Thymus (tissue), 11 donors: ENCODE measurements around the gene CROCC. TPM values are rescaled to one million over a fixed set of nuclear protein-coding genes. Genes with fewer than 3 reads are reported as not detected.
"Not testable (repeated sequence)": the region's sequence is repeated elsewhere in the genome, so short reads cannot be mapped to it uniquely, and the experiment has no call there.

Experiments
- DNase-seq, 9 donors: peaks; one replicate each; pipeline ENCODE4 v3.0.0-alpha.2; 2013; ENCODE audit warnings: low spot score in 9 of 9, low read depth in 6 of 9, missing footprints in 1 of 9
- H3K27ac ChIP-seq, 2 donors: one replicate each; pipeline ENCODE4 v1.5.1; 2013; ENCODE audit warnings: control low read depth in 1 of 2, low read depth in 1 of 2, low read length in 1 of 2, mild to moderate bottlenecking in 1 of 2, moderate library complexity in 1 of 2
- H3K27me3 ChIP-seq, 2 donors: one replicate each; pipeline ENCODE4 v1.5.1; 2013; ENCODE audit warnings: low read length in 1 of 2; ENCODE audit not compliant: control insufficient read depth in 2 of 2, insufficient read depth in 1 of 2
- H3K36me3 ChIP-seq, 2 donors: one replicate each; pipeline ENCODE4 v1.5.1; 2013; ENCODE audit warnings: low read length in 1 of 2, mild to moderate bottlenecking in 1 of 2, moderate library complexity in 1 of 2; ENCODE audit not compliant: control insufficient read depth in 2 of 2, insufficient read depth in 2 of 2
- H3K4me1 ChIP-seq, 2 donors: one replicate each; pipeline ENCODE4 v1.5.1; 2013; ENCODE audit warnings: low read length in 2 of 2; ENCODE audit not compliant: control insufficient read depth in 2 of 2, insufficient read depth in 2 of 2
- H3K4me3 ChIP-seq, 2 donors: one replicate each; pipeline ENCODE4 v1.5.1; 2013; ENCODE audit warnings: low read length in 2 of 2, control low read depth in 1 of 2, mild to moderate bottlenecking in 1 of 2
- H3K9me3 ChIP-seq, 2 donors: one replicate each; pipeline ENCODE4 v1.5.1; 2013; ENCODE audit warnings: low read length in 1 of 2, mild to moderate bottlenecking in 1 of 2; ENCODE audit not compliant: control insufficient read depth in 2 of 2, insufficient read depth in 1 of 2
- WGBS: extraction: QIAGEN DNeasy Blood & Tissue Kit; methylation state at CpG from one replicate; pipeline ENCODE4 v1.1.7; 2013; 5-methylcytosine and 5-hydroxymethylcytosine counted together
- polyA plus RNA-seq: library from polyadenylated mRNA; stranded (reverse); fragments of 200-250 nt; gene quantifications from one replicate; pipeline ENCODE4 v1.2.3, GENCODE V29; 2013
- total RNA-seq: library from RNA; stranded (reverse); fragments of 120-200 nt; gene quantifications from one replicate; pipeline ENCODE4 v1.2.4, GENCODE V29; 2013
- donor health status: healthy.

The CROCC gene
- total and polyA plus RNA-seq, 2 donors: 9.4 to 97.1 TPM

DNA sequence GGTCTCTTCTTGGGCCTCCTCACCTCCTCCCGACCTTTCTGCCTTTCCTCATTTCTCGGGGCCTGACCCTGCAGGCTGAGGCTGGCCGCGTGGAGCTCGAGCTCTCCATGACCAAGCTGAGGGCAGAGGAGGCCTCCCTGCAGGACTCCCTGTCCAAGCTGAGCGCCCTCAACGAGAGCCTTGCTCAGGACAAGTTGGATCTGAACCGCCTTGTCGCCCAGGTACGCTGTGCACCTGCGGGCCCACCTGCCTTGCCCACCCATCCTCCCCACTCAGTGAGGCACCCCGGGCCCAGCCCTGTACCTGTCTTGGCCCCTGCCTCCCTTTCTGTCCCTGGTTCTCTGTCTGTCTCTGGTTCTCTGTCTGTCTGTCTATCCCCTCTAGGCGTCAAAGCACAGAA lies 24.5 kb downstream of the CROCC start:
- H3K27ac ChIP-seq, H3K4me3 ChIP-seq, DNase-seq, H3K4me1 ChIP-seq, H3K9me3 ChIP-seq, H3K27me3 ChIP-seq: not testable (repeated sequence)
- H3K36me3 ChIP-seq: peaks cover 22 to 43% of the 10 kb centered on the region in 2 donors
- WGBS: 94% methylated on average over 13 of the region's 13 CpGs

- no peak overlapping the region for H3K27ac ChIP-seq
- H3K4me1 ChIP-seq: no peaks in the 10 kb centered on the region
- H3K27me3 ChIP-seq: no peaks in the 10 kb centered on the region
- 97% methylated on average over 19 of the region's 19 CpGs for WGBS
- no peak for DNase-seq
- peaks cover 0 to 2% of the 10 kb centered on the region in 2 donors for H3K9me3 ChIP-seq
- no peak overlapping the region for H3K4me3 ChIP-seq
- H3K36me3 ChIP-seq: peaks cover 22 to 42% of the 10 kb centered on the region in 2 donors
Observed at GRCh38 chr1:16946646-16947045, 24.9 kb downstream of the CROCC start.

- H3K27me3 ChIP-seq, H3K4me1 ChIP-seq, H3K9me3 ChIP-seq, DNase-seq, H3K4me3 ChIP-seq, H3K27ac ChIP-seq: not testable (repeated sequence)
- WGBS: 95% methylated on average over 26 of the region's 26 CpGs
- peaks cover 19 to 38% of the 10 kb centered on the region in 2 donors for H3K36me3 ChIP-seq
Observed at GRCh38 chr1:16948282-16948891, 26.7 kb downstream of the CROCC start.

GRCh38 chr1:16949026-16949425 lies 27.3 kb downstream of the CROCC start:
- not testable (repeated sequence) for H3K9me3 ChIP-seq, H3K4me1 ChIP-seq, H3K27ac ChIP-seq, H3K27me3 ChIP-seq, DNase-seq, H3K4me3 ChIP-seq
- 96% methylated on average over 7 of the region's 7 CpGs for WGBS
- peaks cover 19 to 32% of the 10 kb centered on the region in 2 donors for H3K36me3 ChIP-seq

GRCh38 chr1:16952376-16952775 lies 30.6 kb downstream of the CROCC start:
- peaks cover 8 to 42% of the 10 kb centered on the region in 2 donors for H3K36me3 ChIP-seq
- not testable (repeated sequence) for H3K27ac ChIP-seq, H3K4me1 ChIP-seq, H3K27me3 ChIP-seq, DNase-seq, H3K4me3 ChIP-seq, H3K9me3 ChIP-seq
- 97% methylated on average over 4 of the region's 4 CpGs for WGBS

DNA sequence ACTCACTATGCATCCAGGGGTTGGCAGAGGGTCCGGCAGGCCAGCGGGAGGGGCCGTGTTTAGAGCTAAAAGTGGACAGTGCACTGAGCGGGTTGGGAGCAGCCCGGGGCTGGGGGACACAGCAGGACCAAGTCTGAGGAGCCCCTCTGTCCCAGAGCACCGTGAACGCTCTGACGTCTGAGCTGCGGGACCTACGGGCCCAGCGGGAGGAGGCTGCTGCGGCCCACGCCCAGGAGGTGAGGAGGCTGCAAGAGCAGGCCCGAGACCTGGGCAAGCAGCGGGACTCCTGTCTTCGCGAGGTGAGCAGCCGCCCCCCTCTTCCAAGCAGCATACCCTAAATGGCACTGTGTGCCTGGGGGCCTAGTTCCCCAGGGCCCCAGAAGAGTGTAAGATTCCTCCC lies 32.8 kb downstream of the CROCC start:
- no peak for DNase-seq
- peaks cover 0 to 41% of the 10 kb centered on the region in 2 donors for H3K36me3 ChIP-seq
- no peaks in the 10 kb centered on the region for H3K4me1 ChIP-seq
- H3K27me3 ChIP-seq: no peaks in the 10 kb centered on the region
- no peak overlapping the region for H3K4me3 ChIP-seq
- no peak overlapping the region for H3K27ac ChIP-seq
- no peaks in the 10 kb centered on the region for H3K9me3 ChIP-seq
- 96% methylated on average over 18 of the region's 18 CpGs for WGBS

GRCh38 chr1:16955186-16955585 lies 33.5 kb downstream of the CROCC start:
- WGBS: 96% methylated on average over 25 of the region's 25 CpGs
- DNase-seq: no peak
- Histone ChIP-seq H3K4me3 (no peak overlapping the region), H3K27ac (no peak overlapping the region), H3K36me3 (peaks cover 0 to 42% of the 10 kb centered on the region in 2 donors), H3K4me1 (no peaks in the 10 kb centered on the region), H3K9me3 (no peaks in the 10 kb centered on the region), H3K27me3 (no peaks in the 10 kb centered on the region)

- no peak overlapping the region for H3K27ac ChIP-seq
- no peak overlapping the region for H3K4me3 ChIP-seq
- WGBS: 97% methylated on average over 8 of the region's 8 CpGs
- H3K27me3 ChIP-seq: no peaks in the 10 kb centered on the region
- no peak for DNase-seq
- H3K9me3 ChIP-seq: no peaks in the 10 kb centered on the region
- H3K36me3 ChIP-seq: peaks cover 0 to 42% of the 10 kb centered on the region in 2 donors
- peaks cover 2 to 4% of the 10 kb centered on the region in 2 donors for H3K4me1 ChIP-seq
Observed at GRCh38 chr1:16956775-16957174, 35.0 kb downstream of the CROCC start.

GRCh38 chr1:16957731-16958130 lies 36.0 kb downstream of the CROCC start:
- Histone ChIP-seq H3K36me3 (peaks cover 0 to 42% of the 10 kb centered on the region in 2 donors), H3K27ac (no peak overlapping the region), H3K4me3 (no peak overlapping the region), H3K4me1 (peaks cover 2 to 4% of the 10 kb centered on the region in 2 donors), H3K27me3 (no peaks in the 10 kb centered on the region), H3K9me3 (no peaks in the 10 kb centered on the region)
- DNase-seq: no peak
- WGBS: 65% methylated on average over 8 of the region's 8 CpGs
